NCI-H446 (cell line): ENCODE results near the gene STX19.
A peak's percentile ranks its signal among the peaks of the same experiment; 100 is the strongest.
"Not testable (repeated sequence)": the region's sequence is repeated elsewhere in the genome, so short reads cannot be mapped to it uniquely, and the experiment has no call there.

Experiments
- DNase-seq, 2 experiments: peaks; one replicate each; lab custom pipeline; 2025; lab: John Stamatoyannopoulos, UW

STX19 gene

DNA sequence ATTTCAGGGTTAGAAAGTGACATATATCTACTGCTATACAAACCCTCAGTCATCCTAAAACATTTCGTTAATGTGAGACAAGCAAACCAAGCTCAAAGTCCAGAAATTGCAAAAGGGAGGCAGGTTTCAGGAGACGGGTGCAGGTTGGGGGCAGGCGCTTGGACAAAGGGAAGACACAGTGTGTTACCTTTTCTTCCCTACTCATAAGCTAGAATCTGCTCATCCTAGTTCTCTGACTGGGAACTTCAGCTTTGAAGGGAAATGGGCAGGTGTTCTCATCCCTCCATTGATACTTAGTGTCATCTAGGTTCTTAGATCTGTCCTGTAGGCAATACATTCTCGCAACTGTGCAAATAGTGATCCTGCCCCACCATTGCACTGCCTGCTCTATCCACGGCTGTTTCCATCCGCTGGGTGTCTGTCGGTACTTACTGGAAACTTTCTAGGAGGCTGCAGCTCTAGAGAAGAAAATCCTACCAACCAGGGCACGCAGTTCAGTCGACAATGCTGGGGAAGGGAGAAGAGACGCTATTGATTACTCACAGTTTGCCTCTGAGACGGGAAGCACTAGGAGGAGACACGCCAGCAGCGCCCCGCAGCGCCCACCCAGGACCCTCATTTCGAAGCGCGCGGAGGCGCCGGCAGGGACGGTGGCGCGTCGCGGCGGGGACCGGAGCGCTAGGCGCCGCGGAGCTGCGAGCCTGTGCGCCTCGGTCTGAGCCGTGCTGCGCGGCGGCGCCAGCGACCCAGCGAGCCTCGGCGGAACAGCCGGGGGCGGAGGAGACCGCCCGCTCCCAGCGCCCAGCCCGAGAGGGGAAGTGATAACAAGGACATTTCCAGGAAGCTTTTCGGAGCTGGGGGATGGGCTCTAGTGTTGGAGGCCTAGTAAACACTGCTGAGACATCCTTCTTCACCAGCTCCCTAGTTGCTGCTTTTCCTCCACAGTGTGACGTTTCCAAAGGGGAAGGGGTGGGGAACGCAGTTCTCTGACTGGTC is 55.0 kb downstream of the STX19 start, which contains the start of gene PROS1:
Gene PROS1 (minus strand): TSS at position 766 of the 996 bp plus-strand sequence. CDS start 147 bp downstream, at position 619.
- peak; percentile 56 to 71 for DNase-seq

DNA sequence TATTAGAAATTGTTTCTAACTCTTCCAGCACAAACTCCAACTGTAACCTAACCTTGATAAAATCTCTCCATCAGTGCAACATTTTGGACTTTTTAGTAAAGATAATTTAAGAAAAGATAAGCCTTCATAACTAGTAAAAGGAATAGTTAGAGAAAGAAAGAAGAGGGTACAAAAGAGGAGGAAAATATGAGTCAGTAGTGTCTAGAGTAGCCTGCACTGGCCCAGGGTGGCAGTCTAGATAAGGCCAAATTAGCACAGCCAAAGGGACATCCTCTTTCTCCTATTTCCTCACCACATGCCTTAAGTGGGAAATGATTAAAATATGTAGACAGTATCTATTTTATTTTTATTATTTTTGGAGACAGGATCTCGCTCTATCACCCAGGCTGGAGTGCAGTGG is 58.4 kb downstream of the STX19 start:
- DNase-seq: no peak

DNA sequence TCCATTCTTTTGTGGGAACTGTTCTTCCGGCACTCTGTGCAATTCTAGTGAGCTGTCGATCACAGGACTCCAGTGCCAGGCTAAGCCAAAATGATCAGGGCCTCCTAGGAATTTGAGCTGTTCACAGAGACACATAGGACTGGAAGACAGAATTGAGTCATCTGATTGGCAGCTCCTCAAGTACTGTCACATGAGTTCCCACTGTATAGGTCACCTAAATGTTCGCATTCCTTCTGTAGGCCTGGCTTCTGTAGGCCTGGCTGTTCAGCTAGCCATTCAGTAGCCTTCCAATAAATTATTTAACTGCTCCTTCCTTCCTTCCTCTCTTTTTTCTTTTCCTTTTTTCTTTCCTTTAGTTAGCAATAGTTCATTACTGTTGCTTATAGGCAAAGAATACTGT is 59.0 kb downstream of the STX19 start:
- peak in 1 of 2 experiments; percentile 14 for DNase-seq

DNA sequence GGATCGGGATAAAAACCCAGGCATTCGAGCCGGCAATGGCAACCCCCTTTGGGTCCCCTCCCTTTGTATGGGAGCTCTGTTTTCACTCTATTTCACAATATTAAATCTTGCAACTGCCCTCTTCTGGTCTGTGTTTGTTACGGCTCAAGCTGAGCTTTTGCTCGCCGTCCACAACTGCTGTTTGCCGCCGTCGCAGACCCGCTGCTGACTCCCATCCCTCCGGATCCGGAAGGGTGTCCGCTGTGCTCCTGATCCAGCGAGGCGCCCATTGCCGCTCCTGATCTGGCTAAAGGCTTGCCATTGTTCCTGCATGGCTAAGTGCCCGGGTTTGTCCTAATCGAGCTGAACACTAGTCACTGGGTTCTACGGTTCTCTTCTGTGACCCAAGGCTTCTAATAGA is 63.3 kb downstream of the STX19 start:
- not testable (repeated sequence) for DNase-seq
